ENCODE results near the gene RNF182. TPM values are rescaled to one million over a fixed set of nuclear protein-coding genes. Genes with fewer than 3 reads are reported as not detected.

The RNF182 gene
- total RNA-seq, 4 donors from 2014 or later = not detected

DNA sequence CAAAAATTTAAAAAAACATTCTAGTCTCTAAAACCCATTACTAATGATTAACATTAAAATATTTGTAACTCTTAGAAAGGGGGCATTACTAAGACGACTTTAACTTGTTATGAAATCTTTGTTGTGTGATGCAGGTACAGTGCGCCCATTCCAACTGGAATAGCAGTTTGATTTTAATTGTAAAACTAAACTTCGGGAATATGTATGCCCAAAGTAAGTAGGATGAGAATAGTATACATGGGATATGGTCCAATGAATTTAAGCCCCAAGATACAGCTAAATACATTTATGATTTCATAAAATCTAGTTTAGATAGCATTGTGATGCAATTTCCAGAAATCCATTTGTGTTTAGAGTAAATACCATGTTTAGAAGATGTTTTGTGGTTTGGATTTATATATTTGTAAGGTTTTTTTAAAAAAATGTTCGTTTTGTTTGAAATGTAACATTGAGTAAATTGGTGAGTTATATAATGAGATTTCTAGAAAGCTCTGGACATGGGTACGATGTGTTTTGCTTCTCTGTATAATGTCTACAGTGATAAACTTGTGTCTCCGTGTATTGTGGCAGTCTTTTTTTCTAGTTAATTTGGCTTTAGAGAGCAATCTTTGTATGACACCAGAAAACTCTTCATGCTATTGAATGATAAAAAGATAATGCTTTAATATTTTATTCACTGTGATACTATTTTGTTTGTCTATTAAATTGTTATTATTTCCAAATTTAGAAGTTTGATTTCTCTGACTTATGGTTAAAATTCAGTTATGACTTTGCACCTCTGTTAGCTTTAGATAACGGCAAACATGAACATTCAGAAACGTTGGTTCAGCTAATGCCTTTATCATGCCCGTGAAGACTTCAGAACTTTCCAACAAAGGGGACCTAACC lies 54.8 kb downstream of the RNF182 start:
- Histone ChIP-seq H3K27ac (no peak overlapping the region), H3K27me3 (peaks cover 31% of the 10 kb centered on the region), H3K9me3 (no peaks in the 10 kb centered on the region), H3K4me1 (no peaks in the 10 kb centered on the region), H3K36me3 (no peaks in the 10 kb centered on the region), H3K4me3 (no peak overlapping the region)
- DNase-seq = no peak
- intact Hi-C loops (cut with DNase I; ENCODE audit: low total_unique reads) = no loop called here
- in situ Hi-C loops (cut with MboI; ENCODE audit: low pct_ligation_motif_present in 1 of 4, low pct_unique_long_range_greater_than_20kb in 1 of 4, low sequenced_read_pairs in 3 of 4) = no loop called here
- TF ChIP-seq EP300 (IDR thresholded peaks at IDR 0.05; ENCODE audit: low read depth) = no peak
- TF ChIP-seq CTCF (IDR thresholded peaks at IDR 0.05) = no peak
- TF ChIP-seq POLR2A (IDR thresholded peaks at IDR 0.05) = no peak
- TF ChIP-seq POLR2AphosphoS5 (IDR thresholded peaks at IDR 0.05) = no peak
- 80 to 82% methylated on average over 9 of the region's 9 CpGs for WGBS, 2 donors (ENCODE audit: low coverage in 1 of 2)

DNA sequence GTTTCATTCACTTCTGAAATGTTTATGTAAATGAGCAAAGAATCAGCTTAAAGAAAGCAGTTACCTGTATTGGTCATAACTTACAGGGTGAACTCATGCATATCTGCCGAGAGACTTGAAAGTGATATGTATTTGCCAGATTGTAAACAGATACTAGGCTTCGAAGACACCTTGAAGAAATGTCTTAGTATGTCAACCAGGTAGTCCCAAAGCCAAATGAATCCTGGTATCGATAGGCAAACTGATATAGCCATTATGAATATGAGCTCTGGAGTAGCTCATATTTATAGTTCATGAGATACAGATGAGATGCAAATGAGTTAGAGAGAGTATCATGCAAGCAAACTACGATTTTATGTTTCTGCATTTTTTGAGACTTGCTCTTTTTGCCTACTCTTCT lies 55.8 kb downstream of the RNF182 start:
- H3K9me3 ChIP-seq = no peaks in the 10 kb centered on the region
- no peak overlapping the region for H3K27ac ChIP-seq
- WGBS, 2 donors (ENCODE audit: low coverage in 1 of 2) = 61 to 80% methylated on average over 4 of the region's 4 CpGs
- in situ Hi-C loops (cut with MboI; ENCODE audit: low pct_ligation_motif_present in 1 of 4, low pct_unique_long_range_greater_than_20kb in 1 of 4, low sequenced_read_pairs in 3 of 4) (no loop called here), intact Hi-C loops (cut with DNase I; ENCODE audit: low total_unique reads) (no loop called here)
- peaks cover 41% of the 10 kb centered on the region for H3K27me3 ChIP-seq
- H3K36me3 ChIP-seq = no peaks in the 10 kb centered on the region
- no peaks in the 10 kb centered on the region for H3K4me1 ChIP-seq
- TF ChIP-seq CTCF (IDR thresholded peaks at IDR 0.05) (no peak), POLR2AphosphoS5 (IDR thresholded peaks at IDR 0.05) (no peak), EP300 (IDR thresholded peaks at IDR 0.05; ENCODE audit: low read depth) (no peak), POLR2A (IDR thresholded peaks at IDR 0.05) (no peak)
- no peak for DNase-seq
- no peak overlapping the region for H3K4me3 ChIP-seq

GRCh38 chr6:13985663-13986325 lies 61.0 kb downstream of the RNF182 start:
- intact Hi-C loops (cut with DNase I; ENCODE audit: low total_unique reads) = no loop called here
- 67 to 73% methylated on average over 4 of the region's 4 CpGs for WGBS, 2 donors (ENCODE audit: low coverage in 1 of 2)

More at GRCh38 chr6:13985663-13986325, 61.0 kb downstream of the RNF182 start:
- H3K4me1 ChIP-seq = no peaks in the 10 kb centered on the region
- no peaks in the 10 kb centered on the region for H3K36me3 ChIP-seq
- H3K4me3 ChIP-seq = no peak overlapping the region
- in situ Hi-C loops (cut with MboI; ENCODE audit: low pct_ligation_motif_present in 1 of 4, low pct_unique_long_range_greater_than_20kb in 1 of 4, low sequenced_read_pairs in 3 of 4) = no loop called here
- H3K9me3 ChIP-seq = no peaks in the 10 kb centered on the region
- TF ChIP-seq CTCF (IDR thresholded peaks at IDR 0.05) (no peak), EP300 (IDR thresholded peaks at IDR 0.05; ENCODE audit: low read depth) (no peak), POLR2A (IDR thresholded peaks at IDR 0.05) (no peak), POLR2AphosphoS5 (IDR thresholded peaks at IDR 0.05) (no peak)
- H3K27ac ChIP-seq = no peak overlapping the region
- no peak for DNase-seq
- peaks cover 69% of the 10 kb centered on the region for H3K27me3 ChIP-seq

Data from transverse colon (tissue), 4 donors.